Fibroblast of lung (primary cell): ENCODE data around the gene CNN3. TPM values are rescaled to one million over a fixed set of nuclear protein-coding genes. Genes with fewer than 3 reads are reported as not detected.

Source experiments
- DNase-seq, 2 donors: peaks; one replicate each; pipeline versions ENCODE4 v3.0.0 to v3.0.0-alpha.2; 2010; ENCODE audit warnings: low read depth in 2 of 2
- H2AFZ ChIP-seq: 2 replicates; pipeline ENCODE4 v1.5.1; 2012; ENCODE audit warnings: low read length, control low read depth, inconsistent platforms
- H3K27ac ChIP-seq: 2 replicates; pipeline ENCODE4 v1.5.1; 2011; ENCODE audit warnings: low read length, control low read depth; ENCODE audit not compliant: insufficient read depth
- H3K27me3 ChIP-seq: 2 replicates; pipeline ENCODE4 v1.5.1; 2011; ENCODE audit warnings: mild to moderate bottlenecking, low read length; ENCODE audit not compliant: control insufficient read depth, insufficient read depth
- H3K36me3 ChIP-seq: 2 replicates; pipeline ENCODE4 v1.5.1; 2011; ENCODE audit warnings: low read length; ENCODE audit not compliant: control insufficient read depth, insufficient read depth
- H3K4me1 ChIP-seq: 2 replicates; pipeline ENCODE4 v1.5.1; 2011; ENCODE audit warnings: low read length; ENCODE audit not compliant: control insufficient read depth, insufficient read depth; ENCODE audit errors: extremely low read depth
- H3K4me2 ChIP-seq: 2 replicates; pipeline ENCODE4 v1.5.1; 2011; ENCODE audit warnings: low read length, control low read depth; ENCODE audit not compliant: insufficient read depth; ENCODE audit errors: extremely low read depth
- H3K4me3 ChIP-seq, 4 experiments: fragments of 200-600 bp in 1 of 4; sonication (generic) in 1 of 4; replicated peaks in 1 of 4; 2 replicates each; pipeline ENCODE4 v1.5.1; 2011 to 2016; ENCODE audit warnings: low read length in 4 of 4, low read depth in 3 of 4, mild to moderate bottlenecking in 3 of 4, control low read depth in 2 of 4, inconsistent platforms in 1 of 4, mixed read lengths in 1 of 4; ENCODE audit not compliant: insufficient read depth in 1 of 4; ENCODE audit errors: control extremely low read depth in 1 of 4
- H3K79me2 ChIP-seq: 2 replicates; pipeline ENCODE4 v1.5.1; 2012; ENCODE audit warnings: mild to moderate bottlenecking, low read length, inconsistent platforms; ENCODE audit not compliant: control insufficient read depth, insufficient read depth
- H3K9ac ChIP-seq: 2 replicates; pipeline ENCODE4 v1.5.1; 2011; ENCODE audit warnings: mild to moderate bottlenecking, low read length, control low read depth; ENCODE audit not compliant: insufficient read depth
- H3K9me3 ChIP-seq: 2 replicates; pipeline ENCODE4 v1.5.1; 2012; ENCODE audit warnings: low read depth, low read length; ENCODE audit not compliant: control insufficient read depth, insufficient read depth
- H4K20me1 ChIP-seq: 2 replicates; pipeline ENCODE4 v1.5.1; 2011; ENCODE audit warnings: low read length; ENCODE audit not compliant: control insufficient read depth, insufficient read depth; ENCODE audit errors: extremely low read depth
- CTCF ChIP-seq, 2 donors: IDR thresholded peaks in 1 of 2; conservative IDR thresholded peaks in 1 of 2; 1 replicate in 1 of 2; 2 replicates in 1 of 2; pipeline ENCODE4 v1.5.1; 2011 to 2012; ENCODE audit warnings: low read length in 2 of 2, control low read depth in 1 of 2, inconsistent platforms in 1 of 2, low read depth in 1 of 2, mild to moderate bottlenecking in 1 of 2
- EZH2 ChIP-seq: IDR thresholded peaks from 2 replicates; pipeline ENCODE4 v1.5.1; 2012; ENCODE audit warnings: low read length, control low read depth, mild to moderate bottlenecking; ENCODE audit errors: missing control alignments
- polyA plus RNA-seq, 2 donors: library from polyadenylated mRNA; depleted of rRNA in 1 of 2; stranded (reverse) in 1 of 2; unstranded in 1 of 2; fragments of >200 nt; gene quantifications; 2 replicates each; pipeline ENCODE4 v1.2.1, GENCODE V29; 2011 to 2012; ENCODE audit warnings: missing spikeins in 1 of 2
- total RNA-seq: library from RNA; depleted of rRNA; stranded (reverse); fragments of >200 nt; gene quantifications from 2 replicates; pipeline ENCODE4 v1.2.1, GENCODE V29; 2014

The CNN3 gene
- total and polyA plus RNA-seq, 2 donors (not counting 1 experiment from before 2014, with no cell fraction given) = 601 to 670 TPM

DNA sequence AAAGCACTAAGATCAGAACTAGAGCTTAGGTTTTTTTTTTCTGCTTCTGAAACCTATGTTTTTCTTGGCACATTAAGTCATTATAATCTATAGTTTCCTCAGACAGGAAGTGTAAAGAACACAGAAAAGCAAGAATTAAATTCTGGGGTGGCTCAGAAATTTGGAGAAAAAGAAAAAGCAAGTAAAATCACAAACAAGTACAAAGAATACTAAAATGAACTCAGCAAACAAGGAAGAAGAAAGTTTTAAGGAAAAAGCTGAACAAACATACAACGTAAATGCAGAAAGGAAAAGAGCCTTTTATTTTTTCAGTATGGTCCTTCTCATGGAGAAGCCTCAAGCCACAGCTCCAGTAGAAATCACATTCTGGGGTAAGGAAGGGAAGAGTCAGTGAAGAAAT lies 8.6 kb upstream of the CNN3 start:
- Histone ChIP-seq H3K4me3 (no peak overlapping the region), H3K4me2 (no peak overlapping the region), H3K36me3 (no peaks in the 10 kb centered on the region), H3K79me2 (no peaks in the 10 kb centered on the region), H3K9ac (no peak overlapping the region), H2AFZ (no peak overlapping the region), H3K9me3 (no peaks in the 10 kb centered on the region), H4K20me1 (no peaks in the 10 kb centered on the region), H3K27ac (no peak overlapping the region), H3K4me1 (peaks cover 7% of the 10 kb centered on the region), H3K27me3 (no peaks in the 10 kb centered on the region)
- TF ChIP-seq CTCF (conservative IDR thresholded peaks at IDR 0.05 in 1 of 2, IDR thresholded peaks at IDR 0.05 in 1 of 2; ENCODE audit: low read depth in 1 of 2, low read length in 2 of 2) (no peak), EZH2 (no peak)
- no peak for DNase-seq

DNA sequence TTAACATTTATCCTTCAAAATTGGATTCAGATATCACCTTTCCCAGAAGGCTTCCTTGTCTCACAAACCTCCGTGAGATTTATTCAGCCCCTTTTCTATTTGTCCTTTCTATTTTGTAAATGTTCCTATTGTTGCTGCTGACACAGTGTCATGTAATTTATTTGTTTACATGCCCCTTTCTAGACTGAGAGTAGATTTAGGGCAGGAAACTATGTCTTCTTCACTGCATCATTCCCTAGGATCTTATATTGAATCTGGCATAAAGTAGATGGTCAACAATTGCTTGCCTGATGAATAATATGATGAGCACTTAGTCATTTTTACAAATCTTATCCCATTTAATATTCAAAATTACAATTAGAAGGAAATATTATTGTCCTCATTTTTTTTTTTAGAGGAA lies 8.1 kb upstream of the CNN3 start:
- no peak for DNase-seq
- Histone ChIP-seq H3K9me3 (no peaks in the 10 kb centered on the region), H2AFZ (no peak overlapping the region), H3K4me3 (no peak overlapping the region), H3K4me2 (no peak overlapping the region), H3K27ac (no peak overlapping the region), H3K27me3 (no peaks in the 10 kb centered on the region), H3K36me3 (no peaks in the 10 kb centered on the region), H3K4me1 (peaks cover 7% of the 10 kb centered on the region), H3K79me2 (peaks cover 3% of the 10 kb centered on the region), H4K20me1 (no peaks in the 10 kb centered on the region), H3K9ac (no peak overlapping the region)
- TF ChIP-seq EZH2 = no peak

GRCh38 chr1:94934551-94934950 lies 7.6 kb upstream of the CNN3 start:
- Histone ChIP-seq H3K4me3 (no peak overlapping the region), H3K27ac (no peak overlapping the region), H3K27me3 (no peaks in the 10 kb centered on the region), H3K79me2 (peaks cover 6% of the 10 kb centered on the region), H3K36me3 (no peaks in the 10 kb centered on the region), H3K9ac (no peak overlapping the region), H3K4me2 (no peak overlapping the region), H4K20me1 (no peaks in the 10 kb centered on the region), H3K9me3 (no peaks in the 10 kb centered on the region), H2AFZ (no peak overlapping the region), H3K4me1 (peaks cover 7% of the 10 kb centered on the region)
- TF ChIP-seq EZH2 (no peak), CTCF (conservative IDR thresholded peaks at IDR 0.05 in 1 of 2, IDR thresholded peaks at IDR 0.05 in 1 of 2; ENCODE audit: low read depth in 1 of 2, low read length in 2 of 2) (no peak)
- DNase-seq = no peak
